Right ventricle myocardium inferior (tissue), 1 donor: ENCODE results near the gene B3GALT4. TPM values are rescaled to one million over a fixed set of nuclear protein-coding genes. Genes with fewer than 3 reads are reported as not detected.
"Not testable (repeated sequence)": the region's sequence is repeated elsewhere in the genome, so short reads cannot be mapped to it uniquely, and the experiment has no call there.

Experiments used
- ATAC-seq: fragments of 200-7000 bp; cut with Tn5 transposase; one replicate; pipeline ENCODE4 v1.9.1; 2020; ENCODE audit warnings: mild to moderate bottlenecking, moderate library complexity
- DNase-seq: peaks from one replicate; pipeline ENCODE4 v3.0.0; 2021; ENCODE audit errors: missing footprints
- intact Hi-C: fragments of 100-400 bp; cut with DNase I; formaldehyde crosslinking; loops from one replicate; pipeline ENCODE4 v1.11.0; 2022
- long read RNA-seq: library from polyadenylated mRNA; unstranded; transcript quantifications from one replicate; pipeline ENCODE4 v2.0.0, GENCODE V29; 2021
- total RNA-seq: library from RNA; stranded (reverse); fragmentation: NEBNext Ultra II Directional; extraction: Animal tissue kit (Norgen Biotek cat#: 25700); gene quantifications from one replicate; pipeline ENCODE4 v1.2.1, GENCODE V29; 2021
- donor health status: DM: no; HTN: yes; CAD: no; lungs with severe emphysema.

Gene B3GALT4
- total RNA-seq: 8.5 TPM
- long read RNA-seq, transcript B3GALT4-204 (1 exons, 1,694 nt): major isoform, 10 of 10 reads
- long read RNA-seq, partial matches to known transcripts: 0 of 10 reads
- long read RNA-seq, other reads (novel, unspliced or antisense): 0 of 10 reads

DNA sequence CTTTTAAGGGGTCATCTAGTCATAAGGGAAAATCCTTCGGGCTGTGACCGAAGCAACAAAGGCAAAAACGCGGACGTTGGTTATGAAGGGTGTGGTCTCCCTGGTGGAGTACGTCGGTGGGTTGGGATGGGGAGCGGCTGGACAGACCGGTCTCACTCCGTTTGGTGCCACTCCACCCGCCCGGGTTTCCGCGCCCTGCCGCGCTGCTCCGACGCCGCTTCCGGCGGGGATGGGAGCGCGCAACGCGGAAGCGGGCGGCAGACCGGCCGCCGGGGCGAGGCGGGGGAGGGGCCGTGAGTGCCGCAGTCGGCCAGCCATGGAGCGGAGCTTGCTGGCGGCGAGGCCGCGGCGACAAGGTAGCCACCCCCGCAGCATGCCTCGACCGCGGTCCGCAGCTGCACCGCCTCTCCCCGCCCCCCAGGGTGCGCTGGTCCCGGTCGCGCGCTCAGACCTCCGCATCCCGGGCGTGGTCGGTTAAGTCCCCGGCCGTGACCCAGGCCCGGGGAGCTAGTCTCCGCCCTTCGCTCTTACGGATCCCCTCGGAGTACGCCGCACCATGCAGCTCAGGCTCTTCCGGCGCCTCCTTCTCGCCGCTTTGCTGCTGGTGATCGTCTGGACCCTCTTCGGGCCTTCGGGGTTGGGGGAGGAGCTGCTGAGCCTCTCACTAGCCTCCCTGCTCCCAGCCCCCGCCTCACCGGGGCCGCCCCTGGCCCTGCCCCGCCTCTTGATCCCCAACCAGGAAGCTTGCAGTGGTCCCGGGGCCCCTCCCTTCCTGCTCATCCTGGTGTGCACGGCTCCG, at the start of gene B3GALT4:
B3GALT4 (plus strand) TSS at position 260 of the 799 bp plus-strand sequence; CDS start at position 557, 297 bp downstream.
- DNase-seq: peak; percentile 91
- ATAC-seq: peak; percentile 69
- intact Hi-C loops: no loop called here

DNA sequence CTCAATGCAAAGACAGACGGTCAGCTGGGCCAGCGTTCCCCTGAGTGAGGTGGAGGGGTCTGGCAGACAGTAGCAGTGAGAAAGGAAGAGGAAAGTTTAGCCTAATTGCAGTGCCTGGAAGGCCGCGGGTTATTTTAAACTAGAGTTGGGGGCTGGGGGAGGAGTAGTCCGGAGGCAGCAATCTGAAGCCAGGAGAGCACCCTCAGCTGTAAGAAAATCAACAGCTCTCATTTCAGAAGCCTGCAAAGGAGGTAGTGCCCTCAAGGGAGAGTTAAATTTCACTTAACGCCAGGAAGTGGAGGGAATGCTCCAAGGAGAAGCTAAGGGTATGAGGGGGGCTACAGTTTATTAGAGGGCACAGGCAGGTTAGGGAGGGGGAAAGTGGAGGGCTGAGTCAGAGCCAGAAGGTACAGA, 41.7 kb upstream of the B3GALT4 start:
- ATAC-seq: no peak
- intact Hi-C loops: no loop called here

GRCh38 chr6:33236328-33236727, 40.6 kb upstream of the B3GALT4 start:
- ATAC-seq (no peak), DNase-seq (no peak)
- intact Hi-C loops: no loop called here

More for the DNA sequence above, 41.7 kb upstream of the B3GALT4 start:
- DNase-seq: no peak

DNA sequence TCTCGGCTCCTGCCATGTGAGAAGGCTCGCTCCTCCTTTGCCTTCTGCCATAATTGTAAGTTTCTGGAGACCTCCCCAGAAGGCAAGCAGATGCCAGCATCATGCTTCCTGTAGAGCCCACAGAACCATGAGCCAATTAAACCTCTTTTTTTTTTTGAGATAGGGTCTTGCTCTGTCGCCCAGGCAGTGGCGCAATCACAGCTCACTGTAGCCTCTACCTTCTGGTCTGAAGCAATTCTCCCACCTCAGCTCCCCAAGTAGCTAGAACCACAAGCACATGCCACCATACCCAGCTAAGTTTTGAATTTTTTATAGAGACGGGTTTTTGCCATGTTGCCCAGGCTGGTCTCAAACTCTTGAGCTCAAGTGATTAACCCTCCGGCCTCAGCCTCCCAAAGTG, 40.1 kb upstream of the B3GALT4 start:
- ATAC-seq (no peak), DNase-seq (no peak)
- intact Hi-C loops: no loop called here

DNA sequence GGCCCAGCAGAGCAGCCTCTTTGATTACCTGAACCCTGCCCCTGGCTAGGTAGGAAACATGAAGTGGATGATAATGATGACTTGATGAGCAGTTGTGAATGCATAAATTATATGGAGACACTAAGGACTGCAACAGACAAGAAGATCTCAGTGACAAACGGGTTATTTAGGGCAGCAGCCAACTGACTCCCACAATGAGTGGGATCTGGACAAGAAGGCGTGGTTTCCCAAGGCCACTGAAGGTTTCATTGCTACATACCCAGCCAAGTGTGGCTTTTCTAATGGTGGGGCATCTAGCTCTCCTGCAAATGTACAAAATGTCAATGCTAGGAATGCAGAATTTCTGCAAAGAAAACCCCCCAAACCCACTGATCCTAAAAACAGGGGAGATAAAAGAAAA, 39.2 kb upstream of the B3GALT4 start:
- DNase-seq (no peak), ATAC-seq (no peak)
- intact Hi-C loops: no loop called here

DNA sequence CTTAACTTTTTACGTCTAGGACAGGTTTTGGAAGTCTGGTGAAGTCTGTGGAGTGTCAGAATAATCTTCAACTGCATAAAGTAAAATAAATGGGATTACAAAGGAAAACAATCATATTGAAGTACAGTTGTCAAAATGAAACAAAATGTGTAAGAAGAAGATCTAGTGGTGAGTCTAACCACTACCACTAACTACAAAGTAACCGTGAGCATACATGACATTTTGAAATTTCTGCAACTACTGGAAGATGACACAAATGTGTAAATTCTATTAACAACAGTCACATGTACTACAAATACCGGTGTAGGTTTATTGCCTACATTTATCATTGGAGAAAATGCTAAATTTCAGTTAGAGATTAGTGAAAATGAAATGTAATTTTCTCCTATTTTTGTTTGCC, 35.0 kb upstream of the B3GALT4 start:
- ATAC-seq: no peak
- intact Hi-C loops: no loop called here
- no peak for DNase-seq

- intact Hi-C loops: no loop called here
Measured at GRCh38 chr6:33243476-33243875, 33.4 kb upstream of the B3GALT4 start.

GRCh38 chr6:33247977-33248642, 28.8 kb upstream of the B3GALT4 start:
- peak; percentile 79 for ATAC-seq
- peak; percentile 95 for DNase-seq
- intact Hi-C loops: loop anchor here (1.0 to 5.0 kb wide), 6 partner anchors 39 to 361 kb away; partner anchors contain the start of genes RING1, RXRB and SLC39A7

More at GRCh38 chr6:33243476-33243875, 33.4 kb upstream of the B3GALT4 start:
- ATAC-seq: no peak
- DNase-seq: no peak

DNA sequence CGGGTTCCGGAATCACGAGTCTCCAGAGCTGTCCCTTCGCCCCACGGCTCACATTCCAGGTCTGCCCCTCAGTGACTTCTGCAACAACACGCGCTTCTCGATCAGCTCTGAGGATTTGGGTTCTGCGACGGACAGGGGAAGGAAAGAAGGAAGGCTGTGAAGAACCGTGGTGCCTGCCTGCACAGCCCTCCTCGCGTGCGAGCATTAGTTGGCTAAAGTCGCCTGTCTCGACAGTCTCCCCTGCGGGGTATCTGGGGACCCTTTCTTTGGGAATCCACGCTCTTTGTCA, 28.3 kb upstream of the B3GALT4 start:
- intact Hi-C loops: loop anchor here (1.0 to 5.0 kb wide), 6 partner anchors 40 to 361 kb away; partner anchors contain the start of genes RING1, RXRB and SLC39A7
- DNase-seq (no peak), ATAC-seq (peak; percentile 3)

DNA sequence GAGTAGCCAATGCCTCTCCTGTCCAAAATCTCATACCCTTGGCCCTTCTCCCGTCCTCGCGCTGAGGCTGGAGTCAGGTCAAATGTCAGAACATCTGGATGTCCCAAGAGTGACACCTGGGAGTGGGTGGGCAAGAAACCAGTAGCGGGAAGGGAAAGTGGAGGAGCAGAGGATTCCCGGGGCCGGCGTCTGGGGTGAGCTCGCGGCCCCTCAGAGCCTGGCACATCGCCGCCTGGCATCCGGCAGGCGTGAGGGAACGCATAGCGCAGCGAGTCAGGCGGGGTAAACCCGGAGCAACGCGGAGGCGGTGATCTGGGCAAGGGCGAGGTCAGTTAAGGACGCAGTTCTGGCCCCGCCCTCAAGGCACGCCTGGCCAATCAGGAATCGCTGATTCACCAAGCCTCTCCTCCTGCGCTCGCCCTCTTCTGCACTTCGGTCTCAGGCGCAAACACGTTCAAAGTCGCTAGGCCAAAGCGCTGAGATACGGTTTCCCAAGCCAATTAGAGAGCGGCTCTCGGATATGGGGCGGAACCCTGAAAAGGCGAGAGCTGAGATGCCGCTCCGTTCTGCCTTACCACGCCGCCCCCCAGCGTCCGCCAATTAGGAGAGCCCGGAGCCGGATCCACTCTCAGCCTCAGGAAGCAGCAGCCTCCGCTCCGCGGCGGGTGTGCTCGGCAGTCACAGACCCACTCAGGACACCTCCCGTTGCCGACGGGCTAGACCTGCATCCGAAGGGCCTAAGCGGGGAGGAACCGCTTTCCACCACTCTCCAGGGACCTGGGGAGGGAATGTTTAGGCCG, 27.8 kb upstream of the B3GALT4 start:
- ATAC-seq: peak; percentile 97
- peak; percentile 98 for DNase-seq
- intact Hi-C loops: loop anchor here (1.0 to 5.0 kb wide), 6 partner anchors 40 to 362 kb away; partner anchors contain the start of genes RING1, RXRB and SLC39A7

DNA sequence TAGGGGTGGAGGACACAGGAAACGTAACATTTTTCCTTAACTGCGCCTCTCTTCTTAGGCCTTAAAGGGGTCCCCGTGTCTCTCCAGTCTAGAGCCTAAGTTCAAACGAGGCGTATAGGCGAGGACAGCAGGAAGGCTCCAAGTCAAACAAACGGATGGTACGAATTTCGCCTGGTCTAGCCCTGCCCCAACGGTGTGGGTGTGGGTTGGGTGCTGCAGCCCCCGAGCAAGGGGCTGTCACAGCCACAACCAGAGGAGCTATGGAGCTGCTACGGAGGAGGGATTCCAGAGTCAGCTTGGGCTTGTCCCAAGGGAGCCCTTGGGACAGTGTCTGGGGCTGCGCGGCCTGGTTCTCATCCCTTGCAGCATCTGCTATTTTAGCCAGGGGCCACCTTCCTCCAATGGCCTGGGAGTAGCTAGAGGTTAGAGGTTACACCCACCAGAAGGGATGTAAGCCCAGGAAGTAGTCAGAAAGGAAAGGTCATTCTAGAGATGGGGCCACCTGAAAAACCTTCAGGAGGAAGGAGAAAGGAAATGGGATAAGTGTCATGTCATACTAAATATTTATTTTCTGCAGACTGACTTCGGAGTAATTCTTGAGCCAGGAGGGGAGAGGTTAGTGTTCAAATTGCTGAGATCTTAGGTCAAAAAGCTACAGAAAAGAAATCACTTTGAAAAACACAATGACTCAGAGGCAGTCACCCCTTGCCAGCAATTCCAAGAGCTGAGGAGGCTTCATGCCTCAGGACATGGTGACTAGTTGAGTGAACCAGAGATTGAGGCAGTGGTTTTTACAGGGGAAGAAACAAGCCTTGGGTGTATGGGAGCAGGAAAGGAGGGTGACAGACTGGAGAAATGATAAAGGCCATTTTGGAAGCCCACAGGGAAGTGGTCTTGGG, 26.9 kb upstream of the B3GALT4 start:
- ATAC-seq (peak; percentile 0), DNase-seq (no peak)
- intact Hi-C loops: loop anchor here (2.0 to 5.0 kb wide), 4 partner anchors 41 to 363 kb away; partner anchors contain the start of genes RING1, RXRB and SLC39A7

DNA sequence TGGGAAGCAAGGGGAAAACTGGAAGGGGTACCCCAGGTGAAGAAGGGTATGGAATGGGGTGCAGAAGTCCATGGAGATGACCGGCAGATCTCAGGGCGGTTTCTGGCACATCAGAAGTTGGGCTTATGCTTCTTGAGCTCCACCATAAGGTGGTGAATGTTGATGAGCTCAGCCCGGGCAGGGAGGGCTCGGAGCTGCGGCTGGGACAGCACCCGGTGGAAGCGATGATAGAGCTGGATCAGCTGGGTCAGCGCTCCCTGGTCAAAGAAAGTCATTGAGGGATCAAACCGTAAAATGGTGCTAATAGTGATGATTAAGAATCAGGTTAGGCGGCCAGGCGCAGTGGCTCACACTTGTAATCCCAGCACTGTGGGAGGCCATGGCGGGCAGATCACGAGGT, 26.2 kb upstream of the B3GALT4 start:
- ATAC-seq (no peak), DNase-seq (no peak)
- intact Hi-C loops: no loop called here

- intact Hi-C loops: no loop called here
- DNase-seq (no peak), ATAC-seq (no peak)
Measured at GRCh38 chr6:33251395-33252012, 25.4 kb upstream of the B3GALT4 start.

DNA sequence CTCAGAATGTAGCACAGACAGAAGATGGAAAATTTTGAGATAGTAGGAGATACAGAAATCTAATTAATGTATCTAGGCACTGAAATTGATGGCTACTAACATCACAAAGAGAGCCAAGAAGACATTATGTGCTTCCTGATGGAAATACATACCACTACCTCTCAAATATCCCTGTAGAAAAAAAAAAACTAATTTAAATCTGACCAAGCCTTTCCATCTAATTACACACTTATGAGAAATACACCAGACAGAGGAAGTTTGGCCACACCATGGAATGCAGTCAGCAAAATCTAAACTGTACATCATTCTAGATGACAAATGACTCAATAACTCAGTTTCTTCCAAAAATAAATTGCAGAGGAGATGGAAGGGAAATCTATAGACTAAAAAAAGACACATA, 24.2 kb upstream of the B3GALT4 start:
- DNase-seq (no peak), ATAC-seq (no peak)
- intact Hi-C loops: no loop called here

DNA sequence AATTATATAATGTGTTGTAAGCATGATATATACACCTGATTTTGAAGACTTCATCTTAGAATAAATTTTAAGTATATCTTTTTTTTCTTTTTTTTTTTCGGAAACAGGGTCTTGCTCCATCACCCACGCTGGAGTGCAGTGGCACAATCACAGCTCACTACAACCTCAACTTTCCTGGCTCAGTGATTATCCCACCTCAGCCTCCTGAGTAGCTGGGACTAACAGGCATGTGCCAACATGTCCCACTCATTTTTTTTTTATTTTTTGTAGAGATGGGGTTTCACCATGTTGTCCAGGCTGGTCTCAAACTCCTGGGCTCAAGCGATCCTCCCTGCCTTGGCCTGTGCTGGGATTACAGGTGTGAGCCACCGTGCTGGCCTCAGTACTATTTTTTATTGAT, 22.3 kb upstream of the B3GALT4 start:
- DNase-seq: no peak
- intact Hi-C loops: no loop called here
- no peak for ATAC-seq

- DNase-seq (no peak), ATAC-seq (no peak)
- intact Hi-C loops: no loop called here
Measured at GRCh38 chr6:33259032-33259431, 17.9 kb upstream of the B3GALT4 start.

DNA sequence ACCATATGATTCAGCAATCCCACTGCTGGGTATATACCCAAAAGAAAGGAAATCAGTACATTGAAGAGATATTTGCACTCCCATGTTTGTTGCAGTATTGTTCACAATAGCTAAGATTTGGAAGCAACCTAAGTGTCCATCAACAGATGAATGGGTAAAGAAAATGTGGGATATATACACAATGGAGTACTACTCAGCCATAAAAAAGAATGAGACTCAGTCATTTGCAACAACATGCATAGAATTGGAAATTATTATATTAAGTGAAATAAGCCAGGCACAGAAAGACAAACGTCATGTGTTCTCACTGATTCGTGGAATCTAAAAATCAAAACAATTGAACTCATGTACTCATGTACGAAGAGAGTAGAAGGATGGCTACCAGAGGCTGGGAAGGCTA, 14.4 kb upstream of the B3GALT4 start:
- intact Hi-C loops, ATAC-seq, DNase-seq: not testable (repeated sequence)

- intact Hi-C loops: no loop called here
- peak; percentile 32 for ATAC-seq
- no peak for DNase-seq
Measured at GRCh38 chr6:33264015-33264414, 12.9 kb upstream of the B3GALT4 start.
